WTC11 (cell line): ENCODE results near the gene SRSF11. TPM values are rescaled to one million over a fixed set of nuclear protein-coding genes. Genes with fewer than 3 reads are reported as not detected.

Source experiments
- ATAC-seq: fragments of 200-7000 bp; cut with Tn5 transposase; 2 replicates; pipeline ENCODE4 v1.10.0; 2021; ENCODE audit warnings: mild to moderate bottlenecking, moderate library complexity
- CTCF ChIA-PET: fragments of 300-600 bp; sonication (Branson Sonifier 250); formaldehyde crosslinking; loops from one replicate; lab custom pipeline; 2021; ENCODE audit warnings: antibody characterized with exemption; lab: Charles Lee
- POLR2A ChIA-PET: fragments of 350-600 bp; sonication (Branson Sonifier 250); formaldehyde crosslinking; loops from one replicate; lab custom pipeline; 2021; ENCODE audit warnings: antibody characterized with exemption; lab: Charles Lee
- DNase-seq: peaks from one replicate; pipeline ENCODE4 v3.0.0; 2021; ENCODE audit warnings: low spot score
- H3K27ac Mint-ChIP-seq: 2 replicates; pipeline ENCODE4 v1.8.0; 2021; ENCODE audit warnings: mixed read lengths
- H3K27me3 Mint-ChIP-seq: 2 replicates; pipeline ENCODE4 v1.8.0; 2021; ENCODE audit warnings: low read depth, mild to moderate bottlenecking, moderate library complexity, mixed read lengths
- H3K36me3 Mint-ChIP-seq: 2 replicates; pipeline ENCODE4 v1.8.0; 2021; ENCODE audit warnings: mixed read lengths
- H3K4me1 Mint-ChIP-seq: 2 replicates; pipeline ENCODE4 v1.8.0; 2022; ENCODE audit warnings: mixed read lengths
- H3K4me3 Mint-ChIP-seq: 2 replicates; pipeline ENCODE4 v1.8.0; 2021; ENCODE audit warnings: mild to moderate bottlenecking, moderate library complexity, mixed read lengths
- H3K9me3 Mint-ChIP-seq: 2 replicates; pipeline ENCODE4 v1.8.0; 2021; ENCODE audit warnings: mixed read lengths
- E2F1 ChIP-seq: sonication (generic); formaldehyde crosslinking; IDR thresholded peaks from 2 replicates; pipeline ENCODE4 v1.8.0; 2022; ENCODE audit warnings: mild to moderate bottlenecking, missing genetic modification reagents
- E2F5 ChIP-seq: sonication (generic); formaldehyde crosslinking; IDR thresholded peaks from 2 replicates; pipeline ENCODE4 v1.8.1; 2022; ENCODE audit warnings: mild to moderate bottlenecking, moderate library complexity, missing genetic modification reagents
- ERG ChIP-seq: fragments of 250-450 bp; sonication (Bioruptor Pico); IDR thresholded peaks from 2 replicates; pipeline ENCODE4 v1.8.0; 2021; ENCODE audit warnings: mild to moderate bottlenecking
- GABPB1 ChIP-seq: sonication (generic); formaldehyde crosslinking; IDR thresholded peaks from 2 replicates; pipeline ENCODE4 v1.8.1; 2023; ENCODE audit warnings: mild to moderate bottlenecking, missing genetic modification reagents
- GRHL2 ChIP-seq: fragments of 250-450 bp; sonication (Bioruptor Pico); IDR thresholded peaks from 2 replicates; pipeline ENCODE4 v1.8.0; 2022; ENCODE audit warnings: mild to moderate bottlenecking, moderate library complexity; ENCODE audit not compliant: insufficient replicate concordance, severe bottlenecking
- TP53 ChIP-seq: sonication (generic); formaldehyde crosslinking; IDR thresholded peaks from 2 replicates; pipeline ENCODE4 v1.8.1; 2023; ENCODE audit warnings: mild to moderate bottlenecking, missing genetic modification reagents
- ZNF317 ChIP-seq: sonication (generic); formaldehyde crosslinking; IDR thresholded peaks from 2 replicates; pipeline ENCODE4 v1.8.1; 2023; ENCODE audit warnings: low read depth, mild to moderate bottlenecking, moderate library complexity, missing genetic modification reagents, borderline replicate concordance
- ZNF512 ChIP-seq: sonication (generic); formaldehyde crosslinking; IDR thresholded peaks from 2 replicates; pipeline ENCODE4 v1.8.1; 2022; ENCODE audit warnings: missing genetic modification reagents, borderline replicate concordance
- ZSCAN18 ChIP-seq: fragments of 250-450 bp; sonication (Bioruptor Pico); IDR thresholded peaks from 2 replicates; pipeline ENCODE4 v2.1.2; 2022; ENCODE audit warnings: mild to moderate bottlenecking, moderate library complexity
- total RNA-seq: library from RNA; stranded (reverse); gene quantifications from 3 replicates; pipeline ENCODE4 v1.2.3, GENCODE V29; 2021
- TF ChIP-seq, protein P1 (sequence below): sonication (generic); formaldehyde crosslinking; IDR thresholded peaks from 2 replicates; pipeline ENCODE4 v1.8.0; 2023; ENCODE audit warnings: missing genetic modification reagents, mild to moderate bottlenecking, borderline replicate concordance
- TF ChIP-seq, protein P2 (sequence below): fragments of 250-450 bp; sonication (Bioruptor Pico); conservative IDR thresholded peaks from 2 replicates; pipeline ENCODE4 v1.9.0; 2021; ENCODE audit warnings: mild to moderate bottlenecking

SRSF11 gene
- total RNA-seq, 1 experiment from 2014 or later: 193 TPM

GRCh38 chr1:70248729-70249128, 27.5 kb downstream of the SRSF11 start:
- TF ChIP-seq GABPB1 (CRISPR knock-in tag): no peak
- no peak for TF ChIP-seq GRHL2 (CRISPR knock-in tag)
- no peak for TF ChIP-seq E2F1 (CRISPR knock-in tag)
- TF ChIP-seq, protein P1, sequence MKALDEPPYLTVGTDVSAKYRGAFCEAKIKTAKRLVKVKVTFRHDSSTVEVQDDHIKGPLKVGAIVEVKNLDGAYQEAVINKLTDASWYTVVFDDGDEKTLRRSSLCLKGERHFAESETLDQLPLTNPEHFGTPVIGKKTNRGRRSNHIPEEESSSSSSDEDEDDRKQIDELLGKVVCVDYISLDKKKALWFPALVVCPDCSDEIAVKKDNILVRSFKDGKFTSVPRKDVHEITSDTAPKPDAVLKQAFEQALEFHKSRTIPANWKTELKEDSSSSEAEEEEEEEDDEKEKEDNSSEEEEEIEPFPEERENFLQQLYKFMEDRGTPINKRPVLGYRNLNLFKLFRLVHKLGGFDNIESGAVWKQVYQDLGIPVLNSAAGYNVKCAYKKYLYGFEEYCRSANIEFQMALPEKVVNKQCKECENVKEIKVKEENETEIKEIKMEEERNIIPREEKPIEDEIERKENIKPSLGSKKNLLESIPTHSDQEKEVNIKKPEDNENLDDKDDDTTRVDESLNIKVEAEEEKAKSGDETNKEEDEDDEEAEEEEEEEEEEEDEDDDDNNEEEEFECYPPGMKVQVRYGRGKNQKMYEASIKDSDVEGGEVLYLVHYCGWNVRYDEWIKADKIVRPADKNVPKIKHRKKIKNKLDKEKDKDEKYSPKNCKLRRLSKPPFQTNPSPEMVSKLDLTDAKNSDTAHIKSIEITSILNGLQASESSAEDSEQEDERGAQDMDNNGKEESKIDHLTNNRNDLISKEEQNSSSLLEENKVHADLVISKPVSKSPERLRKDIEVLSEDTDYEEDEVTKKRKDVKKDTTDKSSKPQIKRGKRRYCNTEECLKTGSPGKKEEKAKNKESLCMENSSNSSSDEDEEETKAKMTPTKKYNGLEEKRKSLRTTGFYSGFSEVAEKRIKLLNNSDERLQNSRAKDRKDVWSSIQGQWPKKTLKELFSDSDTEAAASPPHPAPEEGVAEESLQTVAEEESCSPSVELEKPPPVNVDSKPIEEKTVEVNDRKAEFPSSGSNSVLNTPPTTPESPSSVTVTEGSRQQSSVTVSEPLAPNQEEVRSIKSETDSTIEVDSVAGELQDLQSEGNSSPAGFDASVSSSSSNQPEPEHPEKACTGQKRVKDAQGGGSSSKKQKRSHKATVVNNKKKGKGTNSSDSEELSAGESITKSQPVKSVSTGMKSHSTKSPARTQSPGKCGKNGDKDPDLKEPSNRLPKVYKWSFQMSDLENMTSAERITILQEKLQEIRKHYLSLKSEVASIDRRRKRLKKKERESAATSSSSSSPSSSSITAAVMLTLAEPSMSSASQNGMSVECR (CRISPR knock-in tag): no peak
- no peak for TF ChIP-seq E2F5 (CRISPR knock-in tag)
- no peak for TF ChIP-seq ZNF317 (CRISPR knock-in tag)
- no peak for TF ChIP-seq TP53
- TF ChIP-seq ZNF512 (CRISPR knock-in tag): no peak
- TF ChIP-seq ERG (CRISPR knock-in tag): no peak
- Mint-ChIP-seq H3K9me3 (no peaks in the 10 kb centered on the region), H3K27ac (no peak overlapping the region), H3K4me3 (no peak overlapping the region), H3K36me3 (peaks cover 77% of the 10 kb centered on the region), H3K4me1 (no peaks in the 10 kb centered on the region), H3K27me3 (no peaks in the 10 kb centered on the region)
- no peak for DNase-seq
- ChIA-PET POLR2A (no interaction called here), CTCF (no interaction called here)
- ATAC-seq: no peak

GRCh38 chr1:70256664-70257063, 35.5 kb downstream of the SRSF11 start:
- no peaks in the 10 kb centered on the region for H3K27me3 Mint-ChIP-seq
- H3K4me1 Mint-ChIP-seq: no peaks in the 10 kb centered on the region
- DNase-seq (no peak), ATAC-seq (no peak)
- CTCF ChIA-PET: no interaction called here
- H3K9me3 Mint-ChIP-seq: no peaks in the 10 kb centered on the region
- peaks cover 7% of the 10 kb centered on the region for H3K36me3 Mint-ChIP-seq
- no peak for TF ChIP-seq ZSCAN18
- TF ChIP-seq, protein P2, sequence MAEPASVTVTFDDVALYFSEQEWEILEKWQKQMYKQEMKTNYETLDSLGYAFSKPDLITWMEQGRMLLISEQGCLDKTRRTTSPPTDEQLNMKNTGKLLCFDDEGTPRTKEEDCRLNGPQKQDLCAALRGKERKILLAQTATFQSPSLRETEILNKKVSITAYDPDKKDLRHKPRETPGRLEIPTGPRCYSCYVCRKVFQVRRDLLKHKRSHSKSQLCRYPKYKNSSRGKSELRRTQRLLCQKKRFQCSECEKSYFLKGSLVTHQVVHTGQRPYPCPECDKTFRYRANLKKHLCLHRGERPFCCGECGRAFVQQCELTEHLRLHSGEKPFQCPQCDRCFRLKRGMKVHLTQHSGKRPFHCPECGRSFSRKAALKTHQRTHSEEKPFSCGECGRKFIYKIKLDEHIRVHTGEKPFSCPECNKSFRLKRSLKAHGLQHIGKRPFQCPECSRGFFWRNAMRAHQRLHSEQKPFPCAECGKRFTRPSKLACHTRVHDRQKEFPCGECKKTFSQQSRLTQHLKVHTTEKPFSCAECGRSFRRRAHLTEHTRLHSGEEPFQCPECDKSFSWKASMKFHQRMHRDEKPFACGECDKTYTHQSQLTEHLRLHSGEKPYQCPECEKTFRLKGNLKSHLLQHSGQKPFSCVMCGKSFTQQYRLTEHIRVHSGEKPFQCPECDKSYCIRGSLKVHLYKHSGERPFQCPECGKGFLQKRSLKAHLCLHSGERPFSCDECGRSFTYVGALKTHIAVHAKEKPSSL (CRISPR knock-in tag): no peak
- no peak overlapping the region for H3K4me3 Mint-ChIP-seq
- POLR2A ChIA-PET: interaction anchor here (2.1 kb wide), 1 partner anchor 154 kb away, joined by 9 read pairs; the partner anchor contains the start of gene CTH
- peak overlapping the region; percentile 19 for H3K27ac Mint-ChIP-seq
